Measurements from ENCODE around the gene REG1B. TPM values are rescaled to one million over a fixed set of nuclear protein-coding genes. Genes with fewer than 3 reads are reported as not detected.

The REG1B gene
- total RNA-seq, 1 donor from 2014 or later = not detected

DNA sequence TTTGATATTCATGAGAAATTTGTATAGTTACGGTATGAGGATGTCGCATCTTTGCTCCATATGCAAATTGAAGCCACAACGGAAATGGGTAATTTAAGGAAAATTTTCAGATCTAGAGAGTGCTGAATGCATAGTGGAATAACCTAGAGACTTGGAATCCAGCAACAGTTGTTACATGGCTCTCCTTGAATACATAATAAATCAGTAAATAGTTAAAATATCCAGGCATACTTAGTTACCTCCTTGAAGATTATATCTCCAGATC lies 37.9 kb upstream of the REG1B start:
- Histone ChIP-seq H3K27ac (no peak overlapping the region), H3K9me3 (no peaks in the 10 kb centered on the region), H3K4me3 (no peak overlapping the region), H3K4me1 (no peaks in the 10 kb centered on the region), H3K27me3 (ENCODE audit: low read depth) (no peaks in the 10 kb centered on the region), H3K36me3 (no peaks in the 10 kb centered on the region)
- intact Hi-C loops (cut with DNase I) = no loop called here
- DNase-seq (no peak), ATAC-seq (no peak)
- TF ChIP-seq, protein P1, sequence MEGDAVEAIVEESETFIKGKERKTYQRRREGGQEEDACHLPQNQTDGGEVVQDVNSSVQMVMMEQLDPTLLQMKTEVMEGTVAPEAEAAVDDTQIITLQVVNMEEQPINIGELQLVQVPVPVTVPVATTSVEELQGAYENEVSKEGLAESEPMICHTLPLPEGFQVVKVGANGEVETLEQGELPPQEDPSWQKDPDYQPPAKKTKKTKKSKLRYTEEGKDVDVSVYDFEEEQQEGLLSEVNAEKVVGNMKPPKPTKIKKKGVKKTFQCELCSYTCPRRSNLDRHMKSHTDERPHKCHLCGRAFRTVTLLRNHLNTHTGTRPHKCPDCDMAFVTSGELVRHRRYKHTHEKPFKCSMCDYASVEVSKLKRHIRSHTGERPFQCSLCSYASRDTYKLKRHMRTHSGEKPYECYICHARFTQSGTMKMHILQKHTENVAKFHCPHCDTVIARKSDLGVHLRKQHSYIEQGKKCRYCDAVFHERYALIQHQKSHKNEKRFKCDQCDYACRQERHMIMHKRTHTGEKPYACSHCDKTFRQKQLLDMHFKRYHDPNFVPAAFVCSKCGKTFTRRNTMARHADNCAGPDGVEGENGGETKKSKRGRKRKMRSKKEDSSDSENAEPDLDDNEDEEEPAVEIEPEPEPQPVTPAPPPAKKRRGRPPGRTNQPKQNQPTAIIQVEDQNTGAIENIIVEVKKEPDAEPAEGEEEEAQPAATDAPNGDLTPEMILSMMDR (IDR thresholded peaks at IDR 0.05) = no peak

DNA sequence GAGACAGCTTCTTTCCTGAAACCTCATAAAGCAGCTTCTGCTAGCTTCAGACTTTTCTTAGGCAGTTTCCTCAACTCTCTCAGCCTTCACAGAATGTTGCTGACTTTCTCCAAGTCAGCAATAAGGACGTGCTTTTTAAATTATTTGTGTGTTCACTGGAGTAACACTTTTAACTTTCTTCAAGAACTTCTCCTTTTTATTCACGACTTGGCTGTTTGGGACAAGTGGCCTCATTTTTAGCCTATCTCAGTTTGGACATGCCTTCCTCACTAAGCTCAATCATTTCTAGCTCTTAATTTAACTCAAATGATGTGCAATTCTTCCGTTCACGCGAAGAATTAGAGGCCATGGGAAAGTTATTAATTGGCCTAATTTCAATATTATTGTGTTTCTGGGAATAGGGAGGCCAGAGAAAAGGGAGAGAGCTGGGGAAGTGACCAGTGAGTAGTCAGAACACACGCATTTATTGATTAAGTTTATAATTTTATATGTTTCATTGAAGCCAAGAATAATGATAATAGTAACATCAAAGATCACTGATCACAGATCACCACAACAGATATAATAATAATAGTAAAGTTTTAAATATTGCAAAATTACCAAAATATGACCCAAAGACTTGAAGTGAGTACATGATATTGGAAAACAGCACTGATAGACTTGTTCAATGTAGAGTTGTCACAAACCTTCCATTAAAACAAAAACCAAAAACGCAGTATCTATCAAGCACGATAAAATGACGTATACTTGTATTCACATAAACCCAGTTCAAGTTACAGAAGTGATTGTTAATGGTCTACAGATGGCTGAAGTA lies 37.3 kb upstream of the REG1B start:
- TF ChIP-seq, protein P1 (IDR thresholded peaks at IDR 0.05) = no peak
- H3K9me3 ChIP-seq = no peaks in the 10 kb centered on the region
- ATAC-seq (no peak), DNase-seq (no peak)
- no peaks in the 10 kb centered on the region for H3K4me1 ChIP-seq
- no peaks in the 10 kb centered on the region for H3K27me3 ChIP-seq (ENCODE audit: low read depth)
- no peak overlapping the region for H3K4me3 ChIP-seq
- H3K27ac ChIP-seq = no peak overlapping the region
- no peaks in the 10 kb centered on the region for H3K36me3 ChIP-seq
- intact Hi-C loops (cut with DNase I) = no loop called here

DNA sequence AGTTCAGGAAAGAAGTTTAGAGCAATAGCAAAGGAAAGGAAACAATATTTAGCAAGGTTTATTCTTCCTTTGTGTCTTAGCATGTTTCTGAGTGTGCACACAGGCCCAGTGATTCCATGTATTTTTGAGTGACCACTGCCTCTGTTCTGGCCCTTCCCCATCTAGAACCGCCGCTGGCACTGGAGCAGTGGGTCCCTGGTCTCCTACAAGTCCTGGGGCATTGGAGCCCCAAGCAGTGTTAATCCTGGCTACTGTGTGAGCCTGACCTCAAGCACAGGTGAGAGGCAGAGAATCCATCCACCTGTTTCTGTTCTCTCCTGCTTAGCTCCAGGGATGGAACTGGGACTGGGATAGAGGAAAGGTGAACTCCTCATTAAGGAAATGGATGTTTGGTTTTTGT lies 34.9 kb upstream of the REG1B start:
- DNase-seq = no peak
- no peak for ATAC-seq
- TF ChIP-seq, protein P1 (IDR thresholded peaks at IDR 0.05) = no peak
- H3K4me1 ChIP-seq = no peaks in the 10 kb centered on the region
- no peak overlapping the region for H3K27ac ChIP-seq
- intact Hi-C loops (cut with DNase I) = no loop called here
- no peaks in the 10 kb centered on the region for H3K36me3 ChIP-seq
- H3K27me3 ChIP-seq (ENCODE audit: low read depth) = no peaks in the 10 kb centered on the region
- no peak overlapping the region for H3K4me3 ChIP-seq
- H3K9me3 ChIP-seq = no peaks in the 10 kb centered on the region

DNA sequence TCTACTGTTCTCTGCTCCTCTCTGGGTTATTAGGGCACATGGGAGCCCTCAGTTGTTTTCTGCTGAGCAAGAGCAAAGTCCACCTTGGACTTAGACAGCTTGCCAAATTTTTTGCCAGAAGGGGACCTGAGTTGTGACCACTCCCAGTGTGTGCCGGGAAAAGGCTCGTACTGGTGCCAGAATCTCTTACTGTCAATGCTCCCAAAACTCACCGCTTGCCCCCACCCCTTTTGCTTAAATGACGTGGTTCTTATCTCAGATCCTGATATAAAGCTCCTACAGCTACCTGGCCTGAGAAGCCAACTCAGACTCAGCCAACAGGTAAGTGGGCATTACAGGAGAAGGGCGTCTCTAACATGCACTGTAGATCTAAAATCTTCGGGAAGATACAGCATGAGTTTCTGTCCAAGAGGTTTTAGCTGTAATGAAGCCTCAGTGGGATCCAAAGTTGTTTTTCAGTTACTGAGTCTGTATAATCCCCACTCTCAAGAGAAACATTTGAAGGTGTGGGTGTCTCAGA lies 32.5 kb upstream of the REG1B start, which contains the start of gene REG1A:
Gene REG1A (plus strand): TSS at position 295 of the 520 bp plus-strand sequence. CDS start 374 bp downstream, outside the sequence.
- Histone ChIP-seq H3K9me3 (no peaks in the 10 kb centered on the region), H3K27me3 (ENCODE audit: low read depth) (no peaks in the 10 kb centered on the region), H3K36me3 (no peaks in the 10 kb centered on the region), H3K4me3 (no peak within 1 kb of the TSS), H3K4me1 (no peaks in the 10 kb centered on the region), H3K27ac (no peak within 1 kb of the TSS)
- no peak for DNase-seq
- TF ChIP-seq, protein P1 (IDR thresholded peaks at IDR 0.05) = no peak
- no peak for ATAC-seq
- intact Hi-C loops (cut with DNase I) = no loop called here

DNA sequence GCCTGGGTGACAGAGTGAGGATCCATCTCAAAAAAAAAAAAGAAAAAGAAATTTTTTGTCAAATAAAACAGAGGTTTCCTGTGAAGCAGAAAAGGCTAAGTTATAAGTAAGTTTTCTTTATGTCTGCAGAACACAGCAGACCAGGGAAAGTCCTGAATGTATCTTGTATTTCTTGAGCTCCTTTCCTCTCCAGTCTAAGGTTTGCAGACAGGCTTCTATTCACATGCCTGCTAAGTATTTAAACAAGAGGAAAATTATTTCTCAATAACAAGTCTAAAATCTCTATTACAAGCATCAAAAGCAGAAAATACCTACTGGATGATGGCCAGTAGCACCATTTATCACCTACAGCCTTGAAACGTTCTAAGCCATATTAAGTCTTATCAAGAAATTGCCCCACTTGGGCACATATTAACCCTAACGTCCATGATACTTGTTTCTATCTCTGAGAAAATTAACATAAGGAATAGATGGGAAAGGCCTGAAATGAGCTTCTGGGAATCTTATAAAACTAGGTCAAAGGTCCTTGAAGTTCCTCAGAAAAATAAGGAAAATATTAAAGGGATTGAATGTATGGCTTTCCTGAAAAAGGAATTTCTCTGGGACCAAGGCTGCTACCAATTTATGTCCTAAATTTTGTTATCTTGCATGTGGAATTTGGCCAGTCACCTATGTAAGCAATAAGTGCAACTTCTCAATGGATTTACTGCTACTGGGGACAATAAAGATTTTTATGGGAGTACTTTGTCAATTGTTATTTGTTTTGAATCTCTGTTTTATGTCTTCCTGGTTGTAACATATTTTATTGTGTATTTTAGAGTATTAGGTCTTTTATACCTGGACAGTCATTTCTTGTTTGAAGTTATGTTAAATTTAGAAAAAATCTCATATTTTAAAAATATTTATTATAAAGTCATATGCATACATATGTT lies 29.5 kb upstream of the REG1B start:
- no peaks in the 10 kb centered on the region for H3K4me1 ChIP-seq
- H3K27me3 ChIP-seq (ENCODE audit: low read depth) = no peaks in the 10 kb centered on the region
- H3K27ac ChIP-seq = no peak overlapping the region
- no peak overlapping the region for H3K4me3 ChIP-seq
- TF ChIP-seq, protein P1 (IDR thresholded peaks at IDR 0.05) = no peak
- DNase-seq (no peak), ATAC-seq (no peak)
- no peaks in the 10 kb centered on the region for H3K9me3 ChIP-seq
- intact Hi-C loops (cut with DNase I) = no loop called here
- H3K36me3 ChIP-seq = no peaks in the 10 kb centered on the region
